Subcutaneous adipose tissue (tissue), 4 donors: Measurements from ENCODE around the gene RILPL2. TPM values are rescaled to one million over a fixed set of nuclear protein-coding genes. Genes with fewer than 3 reads are reported as not detected.

Experiments used
- CTCF ChIP-seq: fragments of 450-650 bp; IDR thresholded peaks from one replicate; pipeline ENCODE4 v1.5.1; 2016; ENCODE audit warnings: low read depth, mild to moderate bottlenecking, control low read depth, antibody characterized with exemption, moderate library complexity
- total RNA-seq, 4 donors: library from RNA; depleted of rRNA; stranded (reverse); fragments of >200 nt; gene quantifications; one replicate each; pipeline ENCODE4 v1.1.0, GENCODE V29; 2016

The RILPL2 gene
- total RNA-seq, 4 donors from 2014 or later: 6.7 to 11.7 (median 9.6) TPM

DNA sequence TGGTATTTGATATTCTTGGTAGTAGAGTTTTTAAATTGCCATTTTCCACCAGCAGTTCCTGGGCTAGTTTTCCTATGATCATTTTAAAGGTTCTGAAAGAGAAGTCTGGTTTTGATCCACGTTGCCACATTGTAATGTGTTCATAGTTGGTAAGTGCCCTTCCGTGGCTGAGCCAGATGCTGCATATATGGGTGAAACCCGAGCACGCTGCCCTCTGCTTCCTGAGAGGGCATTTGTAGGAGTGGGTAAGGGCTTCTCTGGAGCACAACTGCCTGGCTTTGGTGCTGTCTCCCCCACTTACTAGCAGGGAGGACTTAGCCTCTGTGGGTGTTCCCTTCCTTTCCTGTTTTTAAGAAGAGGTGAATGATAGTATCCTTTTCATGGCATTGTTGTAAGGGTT, 28.6 kb upstream of the RILPL2 start:
- TF ChIP-seq CTCF: no peak

- TF ChIP-seq CTCF: no peak
These were observed 21.7 kb upstream of the RILPL2 start, which contains the start of gene SNRNP35 for GRCh38 chr12:123457980-123458779. SNRNP35 (plus strand) TSS chr12:123458139; CDS start chr12:123465541, 7,402 bp downstream.

GRCh38 chr12:123453165-123453564, 16.7 kb upstream of the RILPL2 start:
- no peak for TF ChIP-seq CTCF

DNA sequence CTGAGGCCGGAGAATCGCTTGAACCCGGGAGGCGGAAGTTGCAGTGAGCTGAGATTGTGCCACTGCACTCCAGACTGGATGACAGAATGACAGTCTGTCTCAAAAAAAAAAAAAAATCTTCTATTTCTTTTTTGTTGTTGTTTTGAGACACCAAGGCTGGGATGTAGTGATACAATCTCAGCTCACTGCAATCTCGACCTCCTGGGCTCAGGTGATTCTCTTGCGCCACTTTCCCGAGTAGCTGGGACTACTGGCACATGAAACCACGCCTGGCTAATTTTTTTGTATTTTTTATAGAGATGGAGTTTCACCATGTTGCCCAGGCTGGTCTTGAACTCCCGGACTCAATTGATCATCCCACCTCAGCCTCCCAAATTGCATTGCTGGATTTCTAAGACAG, 14.2 kb upstream of the RILPL2 start:
- no peak for TF ChIP-seq CTCF

DNA sequence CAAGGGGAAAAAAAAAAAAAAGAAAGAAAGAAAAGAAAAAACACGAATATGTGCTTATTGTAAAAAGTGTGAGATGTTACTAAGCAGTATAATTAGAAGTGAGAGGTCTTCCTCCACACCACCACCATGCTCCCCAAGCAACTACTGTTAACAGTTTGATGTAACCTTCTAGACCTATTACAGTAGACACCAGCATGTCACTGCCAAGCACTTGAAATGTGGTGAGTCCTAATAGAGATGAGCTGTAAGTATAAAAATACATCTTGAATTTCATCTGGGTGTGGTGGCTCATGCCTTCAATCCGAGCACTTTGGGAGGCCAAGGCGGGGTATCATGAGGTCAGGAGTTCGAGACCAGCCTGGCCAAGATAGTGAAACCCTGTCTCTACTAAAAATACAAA, 13.4 kb upstream of the RILPL2 start:
- TF ChIP-seq CTCF: no peak

DNA sequence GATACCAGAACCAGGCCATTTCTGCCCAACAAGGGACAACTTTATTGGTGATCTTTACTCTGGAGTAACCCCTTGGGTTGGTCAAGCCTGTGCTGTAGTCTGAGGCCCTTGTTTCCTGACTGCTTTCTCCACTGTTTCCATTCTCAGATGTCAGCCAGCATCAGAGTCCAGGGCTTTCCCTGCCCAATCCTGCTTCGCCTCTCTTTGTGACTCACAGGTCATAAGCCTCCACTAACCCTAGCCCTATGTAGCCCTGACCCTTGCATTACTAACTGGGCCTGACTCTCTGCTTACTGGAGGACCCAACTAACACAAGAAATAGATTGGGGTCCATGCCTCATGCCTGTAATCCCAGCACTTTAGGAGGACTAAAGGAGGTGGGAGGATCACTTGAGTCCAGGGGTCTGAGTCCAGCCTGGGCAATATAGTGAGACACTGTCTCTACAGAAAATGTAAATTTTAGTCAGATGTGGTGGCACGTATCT, 12.8 kb upstream of the RILPL2 start:
- no peak for TF ChIP-seq CTCF

- TF ChIP-seq CTCF: no peak
These were observed 9.8 kb upstream of the RILPL2 start for GRCh38 chr12:123446333-123446713.
